Neural cell (in vitro differentiated cells): ENCODE measurements around the gene AGA.

Experiments
- CTCF ChIP-seq: fragments of 450-650 bp; IDR thresholded peaks from 2 replicates; pipeline ENCODE4 v1.5.1; 2014; ENCODE audit warnings: antibody characterized with exemption, mild to moderate bottlenecking, moderate library complexity; ENCODE audit not compliant: poor library complexity, severe bottlenecking
- SMC3 ChIP-seq: fragments of 450-650 bp; conservative IDR thresholded peaks from 2 replicates; pipeline ENCODE4 v1.6.1; 2014; ENCODE audit warnings: antibody characterized with exemption, mild to moderate bottlenecking, moderate library complexity; ENCODE audit not compliant: poor library complexity

GRCh38 chr4:177489471-177490246 is 47.4 kb upstream of the AGA start:
- TF ChIP-seq CTCF: no peak
- TF ChIP-seq SMC3: no peak
